ENCODE data around the gene IRX5.

DNA sequence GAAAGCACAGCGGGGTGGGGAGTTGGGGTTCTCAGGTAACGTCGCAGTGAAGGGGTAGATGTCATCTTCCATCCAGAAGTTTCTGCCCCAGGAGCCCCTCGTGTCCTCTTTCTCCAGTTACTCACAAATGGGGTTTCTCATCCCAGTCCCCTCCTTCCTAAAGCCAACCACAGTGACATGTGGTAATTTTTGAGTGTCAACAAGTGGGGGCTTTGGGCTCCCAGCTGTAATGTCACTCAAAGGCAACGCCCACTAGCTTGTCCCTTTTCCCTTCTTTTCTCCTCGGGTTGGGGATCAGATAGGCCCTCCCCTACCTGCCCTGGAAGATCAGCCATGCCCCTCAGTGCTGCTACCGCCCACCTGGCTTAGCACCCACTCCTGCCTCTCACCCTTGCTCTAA lies 14.4 kb downstream of the IRX5 start:
- TF ChIP-seq, protein P1, sequence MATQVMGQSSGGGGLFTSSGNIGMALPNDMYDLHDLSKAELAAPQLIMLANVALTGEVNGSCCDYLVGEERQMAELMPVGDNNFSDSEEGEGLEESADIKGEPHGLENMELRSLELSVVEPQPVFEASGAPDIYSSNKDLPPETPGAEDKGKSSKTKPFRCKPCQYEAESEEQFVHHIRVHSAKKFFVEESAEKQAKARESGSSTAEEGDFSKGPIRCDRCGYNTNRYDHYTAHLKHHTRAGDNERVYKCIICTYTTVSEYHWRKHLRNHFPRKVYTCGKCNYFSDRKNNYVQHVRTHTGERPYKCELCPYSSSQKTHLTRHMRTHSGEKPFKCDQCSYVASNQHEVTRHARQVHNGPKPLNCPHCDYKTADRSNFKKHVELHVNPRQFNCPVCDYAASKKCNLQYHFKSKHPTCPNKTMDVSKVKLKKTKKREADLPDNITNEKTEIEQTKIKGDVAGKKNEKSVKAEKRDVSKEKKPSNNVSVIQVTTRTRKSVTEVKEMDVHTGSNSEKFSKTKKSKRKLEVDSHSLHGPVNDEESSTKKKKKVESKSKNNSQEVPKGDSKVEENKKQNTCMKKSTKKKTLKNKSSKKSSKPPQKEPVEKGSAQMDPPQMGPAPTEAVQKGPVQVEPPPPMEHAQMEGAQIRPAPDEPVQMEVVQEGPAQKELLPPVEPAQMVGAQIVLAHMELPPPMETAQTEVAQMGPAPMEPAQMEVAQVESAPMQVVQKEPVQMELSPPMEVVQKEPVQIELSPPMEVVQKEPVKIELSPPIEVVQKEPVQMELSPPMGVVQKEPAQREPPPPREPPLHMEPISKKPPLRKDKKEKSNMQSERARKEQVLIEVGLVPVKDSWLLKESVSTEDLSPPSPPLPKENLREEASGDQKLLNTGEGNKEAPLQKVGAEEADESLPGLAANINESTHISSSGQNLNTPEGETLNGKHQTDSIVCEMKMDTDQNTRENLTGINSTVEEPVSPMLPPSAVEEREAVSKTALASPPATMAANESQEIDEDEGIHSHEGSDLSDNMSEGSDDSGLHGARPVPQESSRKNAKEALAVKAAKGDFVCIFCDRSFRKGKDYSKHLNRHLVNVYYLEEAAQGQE (IDR thresholded peaks at IDR 0.05; ENCODE audit: borderline replicate concordance): no peak
- TF ChIP-seq EZH2 (IDR thresholded peaks at IDR 0.05; ENCODE audit: borderline replicate concordance, insufficient read depth, low read length, poor library complexity, severe bottlenecking): no peak
- TF ChIP-seq POLR2AphosphoS5 (IDR thresholded peaks at IDR 0.05): no peak

All from neural cell (in vitro differentiated cells).